A549 (cell line): Measurements from ENCODE around the gene PTPRN2. TPM values are rescaled to one million over a fixed set of nuclear protein-coding genes. Genes with fewer than 3 reads are reported as not detected.

ENCODE experiments used
- ATAC-seq, 2 experiments: fragments of 200-7000 bp in 1 of 2; fragments of >200 bp in 1 of 2; cut with Nextera tagmentation in 1 of 2; cut with Tn5 transposase in 1 of 2; 3 replicates each; pipeline versions ENCODE4 v1.8.0 to v1.9.1; 2018 to 2020; ENCODE audit warnings: mild to moderate bottlenecking in 1 of 2, moderate library complexity in 1 of 2
- CTCF ChIA-PET: fragments of 300-600 bp; sonication (Branson Sonifier 250); formaldehyde crosslinking; extraction: SDS; loops from one replicate; lab custom pipeline; 2021; ENCODE audit warnings: antibody characterized with exemption, inconsistent platforms; lab: Yijun Ruan, JAX
- POLR2A ChIA-PET: fragments of 350-600 bp; formaldehyde crosslinking; extraction: SDS; loops from one replicate; lab custom pipeline; 2021; ENCODE audit warnings: antibody characterized with exemption, inconsistent platforms; lab: Yijun Ruan, JAX
- DNase-seq, 2 experiments: peaks; one replicate each; pipeline versions ENCODE4 v3.0.0 to v3.0.0-alpha.2; 2011 to 2016; ENCODE audit warnings: low read depth in 1 of 2, low spot score in 1 of 2
- FAIRE-seq: peaks from 2 replicates; lab custom pipeline; 2011; peaks lifted over from hg19 to GRCh38; lab: Jason Lieb, UNC
- H3K27ac ChIP-seq, 2 experiments: fragments of >200 bp; sonication (Bioruptor Twin); formaldehyde crosslinking; 3 replicates each; pipeline ENCODE4 v1.5.1; 2016 to 2017
- H3K4me1 ChIP-seq: fragments of >200 bp; sonication (Bioruptor Twin); formaldehyde crosslinking; 3 replicates; pipeline ENCODE4 v1.6.1; 2016
- H3K4me2 ChIP-seq: fragments of >200 bp; sonication (Bioruptor Twin); formaldehyde crosslinking; 3 replicates; pipeline ENCODE4 v1.6.1; 2016
- H3K4me3 ChIP-seq: fragments of >200 bp; sonication (Bioruptor Twin); formaldehyde crosslinking; 3 replicates; pipeline ENCODE4 v1.5.1; 2016
- H3K9me3 ChIP-seq: fragments of >200 bp; sonication (Bioruptor Twin); formaldehyde crosslinking; 3 replicates; pipeline ENCODE4 v1.6.1; 2016
- CBX2 ChIP-seq: fragments of 200-600 bp; sonication (generic); IDR thresholded peaks from 2 replicates; pipeline ENCODE4 v1.6.1; 2016; ENCODE audit warnings: low read depth, mild to moderate bottlenecking, borderline replicate concordance
- CBX8 ChIP-seq: fragments of 200-600 bp; sonication (generic); IDR thresholded peaks from 2 replicates; pipeline ENCODE4 v1.6.1; 2016
- CHD2 ChIP-seq: fragments of 150-350 bp; IDR thresholded peaks from 2 replicates; pipeline ENCODE4 v1.6.1; 2014; ENCODE audit warnings: low read length; ENCODE audit not compliant: partially characterized antibody
- EHMT2 ChIP-seq: fragments of 200-600 bp; sonication (generic); IDR thresholded peaks from 2 replicates; pipeline ENCODE4 v1.6.1; 2016; ENCODE audit warnings: antibody characterized with exemption, low read depth, mild to moderate bottlenecking, moderate library complexity
- HDAC2 ChIP-seq: fragments of 200-600 bp; sonication (generic); IDR thresholded peaks from 2 replicates; pipeline ENCODE4 v1.6.1; 2016
- JUNB ChIP-seq: fragments of >200 bp; sonication (Bioruptor Twin); formaldehyde crosslinking; IDR thresholded peaks from 2 replicates; pipeline ENCODE4 v1.6.1; 2016
- NR3C1 ChIP-seq: fragments of >200 bp; sonication (Bioruptor Twin); formaldehyde crosslinking; IDR thresholded peaks from 3 replicates; pipeline ENCODE4 v1.6.1; 2017
- PHF8 ChIP-seq: fragments of 200-600 bp; sonication (generic); IDR thresholded peaks from 2 replicates; pipeline ENCODE4 v1.6.1; 2016; ENCODE audit warnings: low read depth, mild to moderate bottlenecking, antibody characterized with exemption, moderate library complexity, borderline replicate concordance
- POLR2A ChIP-seq: IDR thresholded peaks from 2 replicates; pipeline ENCODE4 v1.6.1; 2012; ENCODE audit warnings: mild to moderate bottlenecking, low read length
- POLR2AphosphoS2 ChIP-seq: conservative IDR thresholded peaks from 2 replicates; pipeline ENCODE4 v1.6.1; 2012; ENCODE audit warnings: low read length, improper control_type of control experiment, inconsistent platforms
- RNF2 ChIP-seq: fragments of 200-600 bp; sonication (generic); IDR thresholded peaks from 2 replicates; pipeline ENCODE4 v1.6.1; 2016; ENCODE audit warnings: low read depth, mild to moderate bottlenecking, antibody characterized with exemption, moderate library complexity, borderline replicate concordance
- SMC3 ChIP-seq: fragments of >200 bp; sonication (Bioruptor Twin); formaldehyde crosslinking; IDR thresholded peaks from 3 replicates; pipeline ENCODE4 v1.6.1; 2018; ENCODE audit warnings: inconsistent platforms
- TFCP2L1 ChIP-seq: fragments of 250-450 bp; sonication (Bioruptor Pico); IDR thresholded peaks from 2 replicates; pipeline ENCODE4 v1.5.0; 2021; ENCODE audit warnings: mild to moderate bottlenecking
- TP53 ChIP-seq: fragments of 250-450 bp; sonication (Bioruptor Pico); IDR thresholded peaks from 2 replicates; pipeline ENCODE4 v1.5.0; 2021; ENCODE audit warnings: mild to moderate bottlenecking, moderate library complexity
- ZNF302 ChIP-seq: fragments of 250-450 bp; sonication (Bioruptor Pico); IDR thresholded peaks from 2 replicates; pipeline ENCODE4 v1.9.0; 2021; ENCODE audit warnings: inconsistent platforms, mild to moderate bottlenecking, moderate library complexity
- WGBS: methylation state at CpG from one replicate; pipeline ENCODE4 v1.1.6; 2017; ENCODE audit errors: missing lambda C conversion rate; 5-methylcytosine and 5-hydroxymethylcytosine counted together
- polyA plus RNA-seq, 4 experiments: library from polyadenylated mRNA; depleted of rRNA in 3 of 4; stranded (reverse); fragments of >200 nt; fragmentation: RNase III in 1 of 4; extraction: RNeasy Plus Mini Kit Qiagen cat#74134 plus additional on column Dnase treatment in 1 of 4; gene quantifications; 2 replicates in 3 of 4; 3 replicates in 1 of 4; pipeline ENCODE4 v1.2.3, GENCODE V29; 2011 to 2017
- TF ChIP-seq, protein P1 (sequence below): fragments of >200 bp; sonication (Bioruptor Twin); formaldehyde crosslinking; IDR thresholded peaks from 3 replicates; pipeline ENCODE4 v1.6.1; 2016
- TF ChIP-seq, protein P2 (sequence below): IDR thresholded peaks from 2 replicates; pipeline ENCODE4 v1.6.1; 2012
- TF ChIP-seq, protein P3 (sequence below): fragments of 450-650 bp; IDR thresholded peaks from 2 replicates; pipeline ENCODE4 v1.6.1; 2014; ENCODE audit warnings: antibody characterized with exemption

Gene PTPRN2
- polyA plus RNA-seq, 2 of the 4 experiments (the other 2 are of a cell fraction), result 0.41 to 1.2 TPM

GRCh38 chr7:157657741-157658740 lies 929.6 kb downstream of the PTPRN2 start:
- ChIA-PET CTCF (no interaction called here), POLR2A (no interaction called here)
- Histone ChIP-seq H3K4me2 (no peak overlapping the region), H3K9me3 (no peaks in the 10 kb centered on the region), H3K27ac (no peak overlapping the region), H3K4me1 (no peaks in the 10 kb centered on the region), H3K4me3 (no peak overlapping the region)
- DNase-seq (no peak), ATAC-seq (no peak), FAIRE-seq (no peak)
- WGBS, result 68% methylated on average over 29 of the region's 29 CpGs
- no peak for TF ChIP-seq POLR2A

GRCh38 chr7:157656195-157656769 lies 931.3 kb downstream of the PTPRN2 start:
- Histone ChIP-seq H3K4me1 (no peaks in the 10 kb centered on the region), H3K4me2 (no peak overlapping the region), H3K4me3 (no peak overlapping the region), H3K27ac (no peak overlapping the region)
- CTCF ChIA-PET, result no interaction called here
- ATAC-seq, result peak in 1 of 2 experiments; percentile 54; a peak in 3 of 6 replicates
- FAIRE-seq, result no peak
- peak in 1 of 2 experiments; percentile 12 for DNase-seq
- 74% methylated on average over 33 of the region's 34 CpGs for WGBS
- TF ChIP-seq CBX8, result no peak
- no peak for TF ChIP-seq PHF8
- TF ChIP-seq, all 56 proteins: peak for 0
- no peaks in the 10 kb centered on the region for H3K9me3 ChIP-seq
- POLR2A ChIA-PET, result no interaction called here

- WGBS, result 58% methylated on average over 14 of the region's 14 CpGs
- ChIA-PET POLR2A (no interaction called here), CTCF (no interaction called here)
- DNase-seq, result no peak
- ATAC-seq, result no peak
- Histone ChIP-seq H3K4me3 (no peak overlapping the region), H3K27ac (no peak overlapping the region), H3K4me1 (no peaks in the 10 kb centered on the region), H3K4me2 (no peak overlapping the region), H3K9me3 (no peaks in the 10 kb centered on the region)
- no peak for FAIRE-seq
- TF ChIP-seq CHD2 (no peak), ZNF302 (no peak), JUNB (no peak), EHMT2 (no peak), TFCP2L1 (CRISPR knock-in tag) (no peak), TP53 (no peak), SMC3 (no peak), NR3C1 (no peak), HDAC2 (no peak), POLR2AphosphoS2 (no peak), CBX2 (no peak), RNF2 (no peak)
- TF ChIP-seq, protein P1, sequence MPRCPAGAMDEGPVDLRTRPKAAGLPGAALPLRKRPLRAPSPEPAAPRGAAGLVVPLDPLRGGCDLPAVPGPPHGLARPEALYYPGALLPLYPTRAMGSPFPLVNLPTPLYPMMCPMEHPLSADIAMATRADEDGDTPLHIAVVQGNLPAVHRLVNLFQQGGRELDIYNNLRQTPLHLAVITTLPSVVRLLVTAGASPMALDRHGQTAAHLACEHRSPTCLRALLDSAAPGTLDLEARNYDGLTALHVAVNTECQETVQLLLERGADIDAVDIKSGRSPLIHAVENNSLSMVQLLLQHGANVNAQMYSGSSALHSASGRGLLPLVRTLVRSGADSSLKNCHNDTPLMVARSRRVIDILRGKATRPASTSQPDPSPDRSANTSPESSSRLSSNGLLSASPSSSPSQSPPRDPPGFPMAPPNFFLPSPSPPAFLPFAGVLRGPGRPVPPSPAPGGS, result no peak
- TF ChIP-seq, protein P2, sequence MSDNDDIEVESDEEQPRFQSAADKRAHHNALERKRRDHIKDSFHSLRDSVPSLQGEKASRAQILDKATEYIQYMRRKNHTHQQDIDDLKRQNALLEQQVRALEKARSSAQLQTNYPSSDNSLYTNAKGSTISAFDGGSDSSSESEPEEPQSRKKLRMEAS, result no peak
- TF ChIP-seq, protein P3, sequence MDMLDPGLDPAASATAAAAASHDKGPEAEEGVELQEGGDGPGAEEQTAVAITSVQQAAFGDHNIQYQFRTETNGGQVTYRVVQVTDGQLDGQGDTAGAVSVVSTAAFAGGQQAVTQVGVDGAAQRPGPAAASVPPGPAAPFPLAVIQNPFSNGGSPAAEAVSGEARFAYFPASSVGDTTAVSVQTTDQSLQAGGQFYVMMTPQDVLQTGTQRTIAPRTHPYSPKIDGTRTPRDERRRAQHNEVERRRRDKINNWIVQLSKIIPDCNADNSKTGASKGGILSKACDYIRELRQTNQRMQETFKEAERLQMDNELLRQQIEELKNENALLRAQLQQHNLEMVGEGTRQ, result no peak
Observed at GRCh38 chr7:157654350-157654749, 933.3 kb downstream of the PTPRN2 start.

- ChIA-PET CTCF (no interaction called here), POLR2A (no interaction called here)
- Histone ChIP-seq H3K27ac (no peak overlapping the region), H3K4me1 (no peaks in the 10 kb centered on the region), H3K4me3 (no peak overlapping the region), H3K4me2 (no peak overlapping the region), H3K9me3 (no peaks in the 10 kb centered on the region)
- FAIRE-seq (no peak), DNase-seq (no peak), ATAC-seq (no peak)
- WGBS, result no CpG with 5 or more reads among the region's 28 CpGs
- TF ChIP-seq, protein P3, result no peak
- no peak for TF ChIP-seq CBX2
Observed at GRCh38 chr7:157653827-157654207, 933.8 kb downstream of the PTPRN2 start.
